HEK293 (cell line): ENCODE measurements around the gene FGD5.

ENCODE experiments used
- CTCF ChIA-PET: fragments of 350-600 bp; formaldehyde crosslinking; extraction: SDS; loops from one replicate; lab custom pipeline; 2021; ENCODE audit warnings: antibody characterized with exemption; lab: Yijun Ruan, JAX
- POLR2A ChIA-PET: fragments of 300-600 bp; formaldehyde crosslinking; extraction: SDS; loops from one replicate; lab custom pipeline; 2020; ENCODE audit warnings: antibody characterized with exemption, inconsistent platforms; lab: Yijun Ruan, JAX
- H3K27ac ChIP-seq: fragments of 200-500 bp; sonication (Bioruptor generic); 2 replicates; pipeline ENCODE4 v1.5.1; 2014; ENCODE audit warnings: low read depth, low read length, control low read depth, inconsistent platforms; ENCODE audit errors: extremely low read depth
- H3K36me3 ChIP-seq, 2 experiments: fragments of 200-500 bp in 1 of 2; sonication (Bioruptor generic) in 1 of 2; 1 replicate in 1 of 2; 2 replicates in 1 of 2; pipeline ENCODE4 v1.5.1; 2014 to 2017; ENCODE audit warnings: inconsistent platforms in 2 of 2, low read length in 2 of 2; ENCODE audit not compliant: control insufficient read depth in 2 of 2, insufficient read depth in 1 of 2
- H3K4me1 ChIP-seq: fragments of 200-500 bp; sonication (Bioruptor generic); 2 replicates; pipeline ENCODE4 v1.5.1; 2014; ENCODE audit warnings: mild to moderate bottlenecking, low read length, inconsistent platforms; ENCODE audit not compliant: control insufficient read depth, insufficient read depth
- H3K4me3 ChIP-seq: 2 replicates; pipeline ENCODE4 v1.5.1; 2011; ENCODE audit warnings: low read depth, mild to moderate bottlenecking, control low read depth, low read length, moderate library complexity
- H3K9me3 ChIP-seq: fragments of 200-500 bp; sonication (Bioruptor generic); 2 replicates; pipeline ENCODE4 v1.5.1; 2014; ENCODE audit warnings: low read depth, low read length, inconsistent platforms; ENCODE audit not compliant: control insufficient read depth, insufficient read depth
- AEBP2 ChIP-seq: fragments of 450-650 bp; formaldehyde crosslinking; IDR thresholded peaks from 2 replicates; pipeline ENCODE4 v1.5.1; 2016; ENCODE audit warnings: missing biosample characterization, missing genetic modification characterization, borderline replicate concordance
- ATF2 ChIP-seq: fragments of 450-650 bp; formaldehyde crosslinking; IDR thresholded peaks from 2 replicates; pipeline ENCODE4 v1.5.1; 2016; ENCODE audit warnings: missing biosample characterization, missing genetic modification characterization, low read depth
- GLI2 ChIP-seq: fragments of 450-650 bp; formaldehyde crosslinking; IDR thresholded peaks from 2 replicates; pipeline ENCODE4; 2017; ENCODE audit warnings: missing biosample characterization, missing genetic modification characterization, low read depth, borderline replicate concordance
- KLF16 ChIP-seq: fragments of 450-650 bp; formaldehyde crosslinking; IDR thresholded peaks from 2 replicates; pipeline ENCODE4 v1.5.1; 2017; ENCODE audit warnings: missing biosample characterization, missing genetic modification characterization
- KLF7 ChIP-seq: fragments of 450-650 bp; formaldehyde crosslinking; IDR thresholded peaks from 2 replicates; pipeline ENCODE4 v1.5.1; 2016; ENCODE audit warnings: missing biosample characterization, missing genetic modification characterization, borderline replicate concordance
- PRDM1 ChIP-seq: fragments of 450-650 bp; formaldehyde crosslinking; IDR thresholded peaks from 2 replicates; pipeline ENCODE4; 2016; ENCODE audit warnings: missing biosample characterization, missing genetic modification characterization
- SALL2 ChIP-seq: fragments of 450-650 bp; formaldehyde crosslinking; IDR thresholded peaks from 2 replicates; pipeline ENCODE4 v1.5.0; 2017; ENCODE audit warnings: missing biosample characterization, mild to moderate bottlenecking, missing genetic modification characterization, borderline replicate concordance
- SP7 ChIP-seq: fragments of 450-650 bp; formaldehyde crosslinking; IDR thresholded peaks from 2 replicates; pipeline ENCODE4 v1.5.1; 2016; ENCODE audit warnings: missing biosample characterization, missing genetic modification characterization
- TRIM28 ChIP-seq: IDR thresholded peaks from 2 replicates; pipeline ENCODE4 v1.6.1; 2011; ENCODE audit warnings: low read length, control low read depth, borderline replicate concordance
- WT1 ChIP-seq: fragments of 450-650 bp; formaldehyde crosslinking; IDR thresholded peaks from 2 replicates; pipeline ENCODE4 v1.5.1; 2016; ENCODE audit warnings: missing biosample characterization, missing genetic modification characterization
- ZFP69B ChIP-seq: fragments of 450-650 bp; formaldehyde crosslinking; IDR thresholded peaks from 2 replicates; pipeline ENCODE4 v1.5.1; 2016; ENCODE audit warnings: missing biosample characterization, missing genetic modification characterization
- ZIC2 ChIP-seq: fragments of 450-650 bp; formaldehyde crosslinking; IDR thresholded peaks from 2 replicates; pipeline ENCODE4 v1.5.1; 2016; ENCODE audit warnings: missing biosample characterization, missing genetic modification characterization
- ZNF140 ChIP-seq: fragments of 450-650 bp; formaldehyde crosslinking; IDR thresholded peaks from 2 replicates; pipeline ENCODE4 v1.5.1; 2016; ENCODE audit warnings: missing biosample characterization, missing genetic modification characterization
- ZNF184 ChIP-seq: fragments of 450-650 bp; IDR thresholded peaks from 2 replicates; pipeline ENCODE4 v1.5.1; 2018; ENCODE audit warnings: missing biosample characterization, mild to moderate bottlenecking, missing genetic modification characterization
- ZNF214 ChIP-seq: fragments of 450-650 bp; formaldehyde crosslinking; IDR thresholded peaks from 2 replicates; pipeline ENCODE4 v1.5.1; 2017; ENCODE audit warnings: missing biosample characterization, mild to moderate bottlenecking, missing genetic modification characterization, borderline replicate concordance
- ZNF473 ChIP-seq: fragments of 450-650 bp; formaldehyde crosslinking; IDR thresholded peaks from 2 replicates; pipeline ENCODE4 v1.5.1; 2017; ENCODE audit warnings: missing biosample characterization, missing genetic modification characterization
- ZNF621 ChIP-seq: fragments of 450-650 bp; formaldehyde crosslinking; IDR thresholded peaks from 2 replicates; pipeline ENCODE4 v1.5.1; 2017; ENCODE audit warnings: missing biosample characterization, missing genetic modification characterization
- ZNF670 ChIP-seq: fragments of 450-650 bp; formaldehyde crosslinking; IDR thresholded peaks from 2 replicates; pipeline ENCODE4 v1.5.1; 2016; ENCODE audit warnings: missing biosample characterization, missing genetic modification characterization, low read depth
- ZNF792 ChIP-seq: fragments of 450-650 bp; formaldehyde crosslinking; IDR thresholded peaks from 2 replicates; pipeline ENCODE4 v1.5.1; 2016; ENCODE audit warnings: missing biosample characterization, missing genetic modification characterization
- ZNF830 ChIP-seq: fragments of 450-650 bp; IDR thresholded peaks from 2 replicates; pipeline ENCODE4 v1.5.0; 2018; ENCODE audit warnings: missing biosample characterization, missing genetic modification characterization, low read depth, mild to moderate bottlenecking, moderate library complexity
- TF ChIP-seq, protein P1 (sequence below): fragments of 450-650 bp; formaldehyde crosslinking; IDR thresholded peaks from 2 replicates; pipeline ENCODE4 v1.5.1; 2017; ENCODE audit warnings: missing biosample characterization, missing genetic modification characterization
- TF ChIP-seq, protein P2 (sequence below): fragments of 450-650 bp; formaldehyde crosslinking; IDR thresholded peaks from 2 replicates; pipeline ENCODE4 v1.5.1; 2016; ENCODE audit warnings: missing biosample characterization, missing genetic modification characterization
- TF ChIP-seq, protein P3 (sequence below): fragments of 450-650 bp; formaldehyde crosslinking; IDR thresholded peaks from 2 replicates; pipeline ENCODE4 v1.5.1; 2016; ENCODE audit warnings: missing biosample characterization, missing genetic modification characterization

FGD5 gene

GRCh38 chr3:14811684-14812083 lies 7.1 kb upstream of the FGD5 start:
- ChIA-PET CTCF (no interaction called here), POLR2A (no interaction called here)

GRCh38 chr3:14812196-14812790 lies 6.5 kb upstream of the FGD5 start:
- POLR2A ChIA-PET, result no interaction called here
- TF ChIP-seq ZNF670 (tag by site-specific recombination), result no peak
- TF ChIP-seq SALL2 (tag by site-specific recombination), result no peak

More at GRCh38 chr3:14811684-14812083, 7.1 kb upstream of the FGD5 start:
- Histone ChIP-seq H3K9me3 (no peaks in the 10 kb centered on the region), H3K4me1 (no peaks in the 10 kb centered on the region), H3K4me3 (no peak overlapping the region)
- TF ChIP-seq, protein P1, sequence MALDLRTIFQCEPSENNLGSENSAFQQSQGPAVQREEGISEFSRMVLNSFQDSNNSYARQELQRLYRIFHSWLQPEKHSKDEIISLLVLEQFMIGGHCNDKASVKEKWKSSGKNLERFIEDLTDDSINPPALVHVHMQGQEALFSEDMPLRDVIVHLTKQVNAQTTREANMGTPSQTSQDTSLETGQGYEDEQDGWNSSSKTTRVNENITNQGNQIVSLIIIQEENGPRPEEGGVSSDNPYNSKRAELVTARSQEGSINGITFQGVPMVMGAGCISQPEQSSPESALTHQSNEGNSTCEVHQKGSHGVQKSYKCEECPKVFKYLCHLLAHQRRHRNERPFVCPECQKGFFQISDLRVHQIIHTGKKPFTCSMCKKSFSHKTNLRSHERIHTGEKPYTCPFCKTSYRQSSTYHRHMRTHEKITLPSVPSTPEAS, result peak; percentile 84
- TF ChIP-seq KLF7, result no peak
- TF ChIP-seq, all 188 proteins: peak for 1
- Histone ChIP-seq H3K27ac (no peak overlapping the region), H3K36me3 (no peaks in the 10 kb centered on the region)

GRCh38 chr3:14814411-14814871 lies 4.3 kb upstream of the FGD5 start:
- no peaks in the 10 kb centered on the region for H3K36me3 ChIP-seq
- H3K4me1 ChIP-seq, result no peaks in the 10 kb centered on the region
- no peak overlapping the region for H3K4me3 ChIP-seq
- H3K9me3 ChIP-seq, result no peaks in the 10 kb centered on the region
- H3K27ac ChIP-seq, result no peak overlapping the region
- ChIA-PET CTCF (interaction anchor here (0.6 to 1.7 kb wide), 6 partner anchors 9 to 332 kb away, joined by 4 to 14 read pairs (median 4); no protein-coding TSS in a partner anchor), POLR2A (interaction anchor here (0.7 kb wide), 1 partner anchor 448 kb away, joined by 3 read pairs; no protein-coding TSS in a partner anchor)
- no peak for TF ChIP-seq PRDM1 (tag by site-specific recombination)
- TF ChIP-seq ZNF184 (tag by site-specific recombination), result no peak
- TF ChIP-seq, protein P2, sequence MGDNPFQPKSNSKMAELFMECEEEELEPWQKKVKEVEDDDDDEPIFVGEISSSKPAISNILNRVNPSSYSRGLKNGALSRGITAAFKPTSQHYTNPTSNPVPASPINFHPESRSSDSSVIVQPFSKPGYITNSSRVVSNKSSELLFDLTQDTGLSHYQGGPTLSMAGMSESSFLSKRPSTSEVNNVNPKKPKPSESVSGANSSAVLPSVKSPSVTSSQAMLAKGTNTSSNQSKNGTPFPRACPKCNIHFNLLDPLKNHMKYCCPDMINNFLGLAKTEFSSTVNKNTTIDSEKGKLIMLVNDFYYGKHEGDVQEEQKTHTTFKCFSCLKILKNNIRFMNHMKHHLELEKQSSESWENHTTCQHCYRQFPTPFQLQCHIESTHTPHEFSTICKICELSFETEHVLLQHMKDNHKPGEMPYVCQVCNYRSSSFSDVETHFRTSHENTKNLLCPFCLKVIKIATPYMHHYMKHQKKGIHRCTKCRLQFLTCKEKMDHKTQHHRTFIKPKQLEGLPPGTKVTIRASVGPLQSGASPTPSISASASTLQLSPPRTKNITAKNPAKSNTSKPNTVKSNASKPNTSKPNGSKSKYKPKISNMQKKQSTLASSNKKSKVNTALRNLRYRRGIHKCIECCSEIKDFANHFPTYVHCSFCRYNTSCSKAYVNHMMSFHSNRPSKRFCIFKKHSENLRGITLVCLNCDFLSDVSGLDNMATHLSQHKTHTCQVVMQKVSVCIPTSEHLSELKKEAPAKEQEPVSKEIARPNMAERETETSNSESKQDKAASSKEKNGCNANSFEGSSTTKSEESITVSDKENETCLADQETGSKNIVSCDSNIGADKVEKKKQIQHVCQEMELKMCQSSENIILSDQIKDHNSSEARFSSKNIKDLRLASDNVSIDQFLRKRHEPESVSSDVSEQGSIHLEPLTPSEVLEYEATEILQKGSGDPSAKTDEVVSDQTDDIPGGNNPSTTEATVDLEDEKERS, result no peak
- TF ChIP-seq ZNF140, result no peak
- no peak for TF ChIP-seq TRIM28
- TF ChIP-seq WT1, result no peak
- TF ChIP-seq, protein P3, sequence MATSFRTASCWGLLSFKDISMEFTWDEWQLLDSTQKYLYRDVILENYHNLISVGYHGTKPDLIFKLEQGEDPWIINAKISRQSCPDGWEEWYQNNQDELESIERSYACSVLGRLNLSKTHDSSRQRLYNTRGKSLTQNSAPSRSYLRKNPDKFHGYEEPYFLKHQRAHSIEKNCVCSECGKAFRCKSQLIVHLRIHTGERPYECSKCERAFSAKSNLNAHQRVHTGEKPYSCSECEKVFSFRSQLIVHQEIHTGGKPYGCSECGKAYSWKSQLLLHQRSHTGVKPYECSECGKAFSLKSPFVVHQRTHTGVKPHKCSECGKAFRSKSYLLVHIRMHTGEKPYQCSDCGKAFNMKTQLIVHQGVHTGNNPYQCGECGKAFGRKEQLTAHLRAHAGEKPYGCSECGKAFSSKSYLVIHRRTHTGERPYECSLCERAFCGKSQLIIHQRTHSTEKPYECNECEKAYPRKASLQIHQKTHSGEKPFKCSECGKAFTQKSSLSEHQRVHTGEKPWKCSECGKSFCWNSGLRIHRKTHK (tag by site-specific recombination), result no peak
- no peak for TF ChIP-seq ATF2
- no peak for TF ChIP-seq ZFP69B (tag by site-specific recombination)
- no peak for TF ChIP-seq GLI2 (tag by site-specific recombination)
- TF ChIP-seq AEBP2, result no peak
- no peak for TF ChIP-seq SP7 (tag by site-specific recombination)
- TF ChIP-seq KLF16 (tag by site-specific recombination), result no peak
- no peak for TF ChIP-seq ZNF792 (tag by site-specific recombination)
- TF ChIP-seq ZNF621 (tag by site-specific recombination), result no peak
- TF ChIP-seq ZNF214 (tag by site-specific recombination), result no peak
- TF ChIP-seq ZNF830 (tag by site-specific recombination), result no peak
- no peak for TF ChIP-seq ZIC2 (tag by site-specific recombination)
- TF ChIP-seq ZNF473 (tag by site-specific recombination), result no peak

More at GRCh38 chr3:14812196-14812790, 6.5 kb upstream of the FGD5 start:
- Histone ChIP-seq H3K27ac (no peak overlapping the region), H3K4me3 (no peak overlapping the region), H3K36me3 (no peaks in the 10 kb centered on the region), H3K4me1 (no peaks in the 10 kb centered on the region), H3K9me3 (no peaks in the 10 kb centered on the region)
- CTCF ChIA-PET, result no interaction called here
